Posterior cingulate gyrus (tissue), 11 donors: Measurements from ENCODE around the gene METTL25B.

Source experiments
- DNase-seq, 10 donors: peaks; one replicate each; pipeline versions ENCODE4 v3.0.0 to v3.0.0-alpha.2; 2020 to 2021; ENCODE audit warnings: mixed read lengths in 3 of 10
- intact Hi-C: fragments of 100-400 bp; cut with DNase I; formaldehyde crosslinking; loops from one replicate; pipeline ENCODE4 v1.15.1; 2023

Gene METTL25B

GRCh38 chr1:156725683-156726280 is 2.5 kb upstream of the METTL25B start:
- peak; percentile 70 to 98 (median 88) for DNase-seq
- intact Hi-C loops = loop anchor here (1.0 kb wide), 1 partner anchor 36 kb away; no protein-coding TSS in a partner anchor

- peak in 2 of 10 donors; percentile 52 to 67 for DNase-seq
- intact Hi-C loops = loop anchor here (1.0 kb wide), 1 partner anchor 37 kb away; no protein-coding TSS in a partner anchor
These were observed 1.6 kb upstream of the METTL25B start for GRCh38 chr1:156726549-156727226.

GRCh38 chr1:156727492-156727891 is 777 bp upstream of the METTL25B start:
- intact Hi-C loops = no loop called here
- no peak for DNase-seq

GRCh38 chr1:156728599-156729462 is 562 bp downstream of the METTL25B start, which contains the start of gene ISG20L2:
ISG20L2 (minus strand) TSS chr1:156728766; CDS start chr1:156727652, 1,114 bp downstream.
- intact Hi-C loops = no loop called here
- DNase-seq = peak; percentile 85 to 100 (median 96)

- intact Hi-C loops = no loop called here
- peak in 1 of 10 donors; percentile 62 for DNase-seq
These were observed 5.8 kb downstream of the METTL25B start for GRCh38 chr1:156733989-156734584.

- DNase-seq = no peak
- intact Hi-C loops = no loop called here
These were observed 10.1 kb downstream of the METTL25B start for GRCh38 chr1:156738407-156738806.

GRCh38 chr1:156738916-156739315 is 10.6 kb downstream of the METTL25B start:
- DNase-seq = no peak

GRCh38 chr1:156740237-156740740 is 12.0 kb downstream of the METTL25B start:
- DNase-seq = no peak
- intact Hi-C loops = no loop called here

More at GRCh38 chr1:156738916-156739315, 10.6 kb downstream of the METTL25B start:
- intact Hi-C loops = no loop called here

GRCh38 chr1:156740741-156741480 is 12.6 kb downstream of the METTL25B start, which contains the start of gene MRPL24:
MRPL24 (minus strand) TSS chr1:156741088; CDS start chr1:156738704, 2,384 bp downstream.
- peak; percentile 97 to 100 (median 98) for DNase-seq
- intact Hi-C loops = loop anchor here (1.0 kb wide), 1 partner anchor 26 kb away; the partner anchor contains the start of gene PRCC

- intact Hi-C loops = loop anchor here (1.0 kb wide), 1 partner anchor 26 kb away; the partner anchor contains the start of gene PRCC
- no peak for DNase-seq
These were observed 13.3 kb downstream of the METTL25B start for GRCh38 chr1:156741481-156741983.

GRCh38 chr1:156742017-156742416 is 13.7 kb downstream of the METTL25B start:
- DNase-seq = no peak
- intact Hi-C loops = no loop called here

GRCh38 chr1:156742801-156743200 is 14.5 kb downstream of the METTL25B start:
- peak in 1 of 10 donors; percentile 40 for DNase-seq
- intact Hi-C loops = no loop called here

- intact Hi-C loops = no loop called here
- DNase-seq = peak in 1 of 10 donors; percentile 42
These were observed 15.4 kb downstream of the METTL25B start for GRCh38 chr1:156743367-156744302.

- intact Hi-C loops = no loop called here
- DNase-seq = peak in 1 of 10 donors; percentile 35
These were observed 16.1 kb downstream of the METTL25B start for GRCh38 chr1:156744344-156744743.

GRCh38 chr1:156744786-156745419 is 16.6 kb downstream of the METTL25B start:
- peak in 1 of 10 donors; percentile 32 for DNase-seq
- intact Hi-C loops = no loop called here

GRCh38 chr1:156745881-156746280 is 17.6 kb downstream of the METTL25B start:
- DNase-seq = no peak
- intact Hi-C loops = no loop called here

- intact Hi-C loops = no loop called here
These were observed 18.1 kb downstream of the METTL25B start for GRCh38 chr1:156746406-156746727.

More at GRCh38 chr1:156746406-156746727, 18.1 kb downstream of the METTL25B start:
- DNase-seq = no peak
